ENCODE data around the gene SUSD3. TPM values are rescaled to one million over a fixed set of nuclear protein-coding genes. Genes with fewer than 3 reads are reported as not detected.

The SUSD3 gene
- total and polyA plus RNA-seq, 2 donors (not counting 3 experiments of a cell fraction or from before 2014, with no cell fraction given) = not detected

GRCh38 chr9:93117924-93118862 lies 59.7 kb downstream of the SUSD3 start:
- BruUV-seq (replicated peaks) = no TSS peak
- intact Hi-C loops (cut with micrococcal nuclease) (no loop called here), dilution Hi-C loops (cut with MboI; ENCODE audit: extremely low pct_ligation_motif_present, low sequenced_read_pairs) (no loop called here)
- ChIA-PET CTCF (interaction anchor here (0.9 to 6.2 kb wide), 6 partner anchors 10 to 187 kb away, joined by 3 to 70 read pairs (median 8); partner anchors contain the start of genes CARD19 and NINJ1), POLR2A (interaction anchor here (0.7 to 3.4 kb wide), 2 partner anchors 16 to 17 kb away, joined by 3 to 11 read pairs; partner anchors contain the start of gene NINJ1)
- no peaks in the 10 kb centered on the region for H3K9me1 ChIP-seq (replicated peaks; ENCODE audit: control insufficient read depth, extremely low read depth, insufficient read depth, low read length)
- H3K4me2 ChIP-seq (ENCODE audit: insufficient read depth, low read length) = no peak overlapping the region
- TF ChIP-seq JUN (IDR thresholded peaks at IDR 0.05; ENCODE audit: borderline replicate concordance, insufficient read depth, insufficient read length, low read depth) = no peak
- TF ChIP-seq, protein P1, sequence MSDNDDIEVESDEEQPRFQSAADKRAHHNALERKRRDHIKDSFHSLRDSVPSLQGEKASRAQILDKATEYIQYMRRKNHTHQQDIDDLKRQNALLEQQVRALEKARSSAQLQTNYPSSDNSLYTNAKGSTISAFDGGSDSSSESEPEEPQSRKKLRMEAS (IDR thresholded peaks at IDR 0.05; ENCODE audit: insufficient read depth, insufficient read length) = no peak
- TF ChIP-seq CTCF (IDR thresholded peaks at IDR 0.05; ENCODE audit: extremely low read depth in 1 of 2, insufficient read depth in 1 of 2, low read depth in 1 of 2, low read length in 2 of 2) = no peak
- TF ChIP-seq GATA2 (IDR thresholded peaks at IDR 0.05; ENCODE audit: insufficient read depth, insufficient read length, low read depth, low read length) = no peak
- no peak for TF ChIP-seq POLR2A (IDR thresholded peaks at IDR 0.05; ENCODE audit: low read depth, low read length)
- no peak for TF ChIP-seq FOS (IDR thresholded peaks at IDR 0.05; ENCODE audit: borderline replicate concordance, insufficient read depth, low read length)
- TF ChIP-seq POLR2AphosphoS5 (IDR thresholded peaks at IDR 0.05; ENCODE audit: insufficient read depth, low read depth, low read length) = no peak
- TF ChIP-seq MYC (IDR thresholded peaks at IDR 0.05; ENCODE audit: low read depth, low read length) = no peak
- no peak for TF ChIP-seq EZH2 (IDR thresholded peaks at IDR 0.05; ENCODE audit: borderline replicate concordance, low read depth, low read length, severe bottlenecking)
- peaks cover 10% of the 10 kb centered on the region for H3K4me1 ChIP-seq (ENCODE audit: control insufficient read depth, extremely low read depth, insufficient read depth, low read length)
- H4K20me1 ChIP-seq (replicated peaks; ENCODE audit: control insufficient read depth, extremely low read depth, insufficient read depth, low read length) = no peaks in the 10 kb centered on the region
- FAIRE-seq (no peak), DNase-seq (ENCODE audit: low read depth, low spot score) (no peak)
- H3K4me3 ChIP-seq (replicated peaks in 1 of 3; ENCODE audit: insufficient read depth in 1 of 3, low read depth in 1 of 3, low read length in 3 of 3) = no peak overlapping the region
- H2AFZ ChIP-seq (ENCODE audit: low read depth, low read length) = no peak overlapping the region
- peaks cover 0 to 5% of the 10 kb centered on the region in 2 experiments for H3K36me3 ChIP-seq (ENCODE audit: control insufficient read depth in 2 of 2, extremely low read depth in 1 of 2, insufficient read depth in 2 of 2, low read length in 2 of 2)
- H3K9me3 ChIP-seq (replicated peaks; ENCODE audit: control insufficient read depth, insufficient read depth, low read length) = no peaks in the 10 kb centered on the region
- no peak overlapping the region for H3K9ac ChIP-seq (replicated peaks; ENCODE audit: extremely low read depth, insufficient read depth, low read length)
- H3K27ac ChIP-seq (ENCODE audit: insufficient read depth, low read depth, low read length) = no peak overlapping the region
- H3K27me3 ChIP-seq (ENCODE audit: control insufficient read depth in 2 of 2, insufficient read depth in 2 of 2, low read length in 2 of 2) = no peaks in the 10 kb centered on the region
- no peaks in the 10 kb centered on the region for H3K79me2 ChIP-seq (ENCODE audit: control insufficient read depth, insufficient read depth, low read length)

Data from endothelial cell of umbilical vein (primary cell).